Panc1 (cell line): ENCODE data around the gene PDZD4. TPM values are rescaled to one million over a fixed set of nuclear protein-coding genes. Genes with fewer than 3 reads are reported as not detected.

Source experiments
- ATAC-seq: fragments of 200-7000 bp; cut with Tn5 transposase; 2 replicates; pipeline ENCODE4 v1.9.1; 2020; ENCODE audit warnings: mild to moderate bottlenecking, moderate library complexity
- BruUV-seq: library from RNA; stranded (reverse); fragments of 400-500 nt; replicated peaks from 2 replicates; lab custom pipeline; 2021; lab: Mats Ljungman, UMichigan
- CTCF ChIA-PET: fragments of 300-600 bp; sonication (Branson Sonifier 250); formaldehyde crosslinking; loops from one replicate; lab custom pipeline; 2022; ENCODE audit warnings: antibody characterized with exemption; lab: Charles Lee
- POLR2A ChIA-PET: fragments of 300-600 bp; sonication (Branson Sonifier 250); formaldehyde crosslinking; loops from one replicate; lab custom pipeline; 2022; ENCODE audit warnings: antibody characterized with exemption; lab: Charles Lee
- DNase-seq: peaks from one replicate; pipeline ENCODE4 v3.0.0-alpha.2; 2010; ENCODE audit warnings: low read depth, low spot score
- H3K27ac ChIP-seq: 2 replicates; pipeline ENCODE4 v1.5.1; 2011; ENCODE audit warnings: mild to moderate bottlenecking, low read length, inconsistent platforms
- H3K27me3 ChIP-seq: fragments of 200-500 bp; sonication (Bioruptor generic); 2 replicates; pipeline ENCODE4 v1.6.0; 2014; ENCODE audit warnings: low read length, inconsistent platforms; ENCODE audit not compliant: control insufficient read depth, insufficient read depth
- H3K36me3 ChIP-seq: fragments of 200-500 bp; sonication (Bioruptor generic); 2 replicates; pipeline ENCODE4 v1.5.1; 2014; ENCODE audit warnings: inconsistent platforms, mild to moderate bottlenecking, low read length, moderate library complexity; ENCODE audit not compliant: control insufficient read depth, insufficient read depth
- H3K4me1 ChIP-seq: 2 replicates; pipeline ENCODE4 v1.5.1; 2011; ENCODE audit warnings: inconsistent platforms, mild to moderate bottlenecking, low read length, moderate library complexity; ENCODE audit not compliant: control insufficient read depth, insufficient read depth
- H3K4me3 ChIP-seq, 2 experiments: 2 replicates each; pipeline ENCODE4 v1.5.1; 2011 to 2012; ENCODE audit warnings: low read depth in 2 of 2, low read length in 2 of 2, mild to moderate bottlenecking in 2 of 2, inconsistent platforms in 1 of 2, moderate library complexity in 1 of 2
- H3K9me3 ChIP-seq: fragments of 200-500 bp; sonication (Bioruptor generic); 2 replicates; pipeline ENCODE4 v1.5.1; 2014; ENCODE audit warnings: low read depth, mild to moderate bottlenecking, inconsistent platforms, low read length, moderate library complexity; ENCODE audit not compliant: control insufficient read depth, insufficient read depth
- CTCF ChIP-seq: fragments of 450-650 bp; IDR thresholded peaks from 2 replicates; pipeline ENCODE4 v1.5.1; 2017; ENCODE audit warnings: mild to moderate bottlenecking
- POLR2AphosphoS5 ChIP-seq: IDR thresholded peaks from 2 replicates; pipeline ENCODE4 v1.6.1; 2012; ENCODE audit warnings: mild to moderate bottlenecking, low read depth, low read length, moderate library complexity
- REST ChIP-seq, 2 experiments: IDR thresholded peaks; 2 replicates each; pipeline ENCODE4 v1.6.1; 2011 to 2012; ENCODE audit warnings: low read depth in 2 of 2, control low read depth in 1 of 2, low read length in 1 of 2, mild to moderate bottlenecking in 1 of 2, moderate library complexity in 1 of 2; ENCODE audit not compliant: insufficient read depth in 1 of 2
- SIN3A ChIP-seq: IDR thresholded peaks from 2 replicates; pipeline ENCODE4 v1.6.1; 2012; ENCODE audit warnings: low read depth, mild to moderate bottlenecking, low read length, moderate library complexity, borderline replicate concordance; ENCODE audit not compliant: insufficient read depth
- TCF7L2 ChIP-seq: IDR thresholded peaks from 2 replicates; pipeline ENCODE4 v1.6.1; 2011; ENCODE audit warnings: mild to moderate bottlenecking, low read depth, low read length, inconsistent platforms
- in situ Hi-C: cut with HindIII; loops from 2 replicates; pipeline ENCODE4 v1.10.0; 2016; ENCODE audit warnings: low sequenced_read_pairs, low pct_unique_long_range_greater_than_20kb
- intact Hi-C: fragments of 100-400 bp; cut with micrococcal nuclease; formaldehyde crosslinking; loops from one replicate; pipeline ENCODE4 v1.10.0; 2022; ENCODE audit not compliant: unreplicated experiment
- total RNA-seq: library from RNA; stranded (reverse); gene quantifications from one replicate; pipeline ENCODE4 v1.2.1, GENCODE V29; 2021; ENCODE audit not compliant: unreplicated experiment

Gene PDZD4
- total RNA-seq, 1 experiment from 2014 or later = 37.2 TPM

GRCh38 chrX:153793291-153793690, 37.1 kb downstream of the PDZD4 start:
- ChIA-PET POLR2A (no interaction called here), CTCF (interaction anchor here (0.6 kb wide), 1 partner anchor 25 kb away, joined by 8 read pairs; no protein-coding TSS in a partner anchor)
- TF ChIP-seq REST (IDR thresholded peaks at IDR 0.05; ENCODE audit: insufficient read depth in 1 of 2, low read depth in 2 of 2, low read length in 1 of 2) (no peak), POLR2AphosphoS5 (no peak), SIN3A (no peak), TCF7L2 (no peak), CTCF (no peak)
- Histone ChIP-seq H3K27ac (peak overlapping the region; percentile 97), H3K36me3 (peaks cover 3% of the 10 kb centered on the region), H3K4me3 (peak overlapping the region; percentile 69 to 95), H3K4me1 (peaks cover 22% of the 10 kb centered on the region), H3K27me3 (no peaks in the 10 kb centered on the region), H3K9me3 (no peaks in the 10 kb centered on the region)
- intact Hi-C loops (no loop called here), in situ Hi-C loops (no loop called here)
- ATAC-seq (no peak), DNase-seq (no peak)
- BruUV-seq = TSS peak; percentile 79

GRCh38 chrX:153792368-153792767, 38.0 kb downstream of the PDZD4 start:
- Histone ChIP-seq H3K4me3 (peak overlapping the region in 1 of 2 experiments; percentile 69; a peak in 1 of 4 replicates), H3K27ac (peak overlapping the region; percentile 97; the same call in 1 of the 2 replicates), H3K36me3 (peaks cover 3% of the 10 kb centered on the region), H3K9me3 (no peaks in the 10 kb centered on the region), H3K4me1 (peaks cover 22% of the 10 kb centered on the region), H3K27me3 (no peaks in the 10 kb centered on the region)
- ATAC-seq (no peak), DNase-seq (no peak)
- intact Hi-C loops = no loop called here
- in situ Hi-C loops = no loop called here
- TF ChIP-seq CTCF = no peak
- TF ChIP-seq REST (IDR thresholded peaks at IDR 0.05; ENCODE audit: insufficient read depth in 1 of 2, low read depth in 2 of 2, low read length in 1 of 2) = no peak
- TF ChIP-seq SIN3A = no peak
- no peak for TF ChIP-seq TCF7L2
- no peak for TF ChIP-seq POLR2AphosphoS5
- ChIA-PET CTCF (interaction anchor here (0.6 kb wide), 1 partner anchor 208 kb away, joined by 5 read pairs; no protein-coding TSS in a partner anchor), POLR2A (no interaction called here)
- no TSS peak for BruUV-seq
